ENCODE results near the gene CLN6.
"Not testable (repeated sequence)": the region's sequence is repeated elsewhere in the genome, so short reads cannot be mapped to it uniquely, and the experiment has no call there.

Gene CLN6

DNA sequence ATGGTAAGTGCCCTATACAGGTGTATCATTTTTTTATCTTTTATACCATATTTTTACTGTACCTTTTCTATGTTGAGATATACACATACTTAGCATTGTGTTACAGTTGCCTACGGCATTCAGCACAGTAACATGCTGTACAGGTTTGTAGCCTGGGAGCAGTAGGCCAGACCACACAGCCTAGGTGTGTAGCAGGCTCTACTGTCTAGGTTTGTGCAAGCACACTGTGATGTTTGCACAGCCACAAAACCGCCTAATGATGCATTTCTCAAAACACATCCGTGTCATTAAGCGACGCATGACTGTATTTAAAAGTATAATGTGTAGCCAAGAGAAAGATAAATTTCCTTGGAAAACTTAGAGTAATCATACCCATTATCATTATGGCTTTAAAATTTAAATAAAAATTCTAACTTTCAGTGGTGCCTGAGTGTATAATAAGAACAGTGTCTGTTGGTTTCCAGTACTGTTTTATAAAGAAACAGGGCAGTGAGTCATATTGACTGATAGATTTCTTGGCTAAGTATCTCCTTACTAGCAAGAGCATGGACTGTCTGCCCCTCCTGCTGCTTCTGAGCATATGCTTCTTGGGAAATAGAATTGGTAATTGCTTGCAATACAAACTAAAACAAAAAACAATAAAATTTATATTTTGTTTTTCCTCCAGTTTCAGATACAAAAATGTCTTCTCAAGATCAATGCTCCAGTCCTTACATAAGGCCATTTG, 42.7 kb downstream of the CLN6 start:
- DNase-seq: no peak

GRCh38 chr15:68184616-68185480, 44.7 kb downstream of the CLN6 start:
- no peak for DNase-seq

- DNase-seq: no peak
These were observed 45.8 kb downstream of the CLN6 start for GRCh38 chr15:68183616-68184315.

DNA sequence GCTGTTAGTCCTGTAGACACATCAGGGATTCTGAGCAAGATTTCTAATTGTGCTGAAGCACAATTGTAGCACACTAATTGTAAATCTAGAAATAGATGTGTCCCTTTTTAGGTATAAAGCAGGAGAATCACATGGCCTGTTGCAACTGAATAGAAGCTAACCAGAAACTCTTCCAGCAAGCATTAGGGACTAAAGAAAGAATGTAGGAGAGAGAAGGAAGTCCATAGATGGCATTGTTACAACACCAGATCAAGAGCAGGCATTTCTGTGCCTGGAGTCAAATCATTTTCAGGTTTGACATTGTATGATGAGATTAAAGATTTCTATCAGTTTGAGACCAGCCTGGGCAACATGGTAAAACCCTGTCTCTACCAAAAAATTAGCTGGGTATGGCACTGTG, 51.8 kb downstream of the CLN6 start:
- no peak for DNase-seq

- DNase-seq: no peak
These were observed 52.9 kb downstream of the CLN6 start for GRCh38 chr15:68176601-68177000.

- DNase-seq: no peak
These were observed 54.0 kb downstream of the CLN6 start for GRCh38 chr15:68175526-68175925.

- DNase-seq: no peak
These were observed 56.4 kb downstream of the CLN6 start for GRCh38 chr15:68173119-68173518.

GRCh38 chr15:68172037-68172436, 57.5 kb downstream of the CLN6 start:
- not testable (repeated sequence) for DNase-seq

DNA sequence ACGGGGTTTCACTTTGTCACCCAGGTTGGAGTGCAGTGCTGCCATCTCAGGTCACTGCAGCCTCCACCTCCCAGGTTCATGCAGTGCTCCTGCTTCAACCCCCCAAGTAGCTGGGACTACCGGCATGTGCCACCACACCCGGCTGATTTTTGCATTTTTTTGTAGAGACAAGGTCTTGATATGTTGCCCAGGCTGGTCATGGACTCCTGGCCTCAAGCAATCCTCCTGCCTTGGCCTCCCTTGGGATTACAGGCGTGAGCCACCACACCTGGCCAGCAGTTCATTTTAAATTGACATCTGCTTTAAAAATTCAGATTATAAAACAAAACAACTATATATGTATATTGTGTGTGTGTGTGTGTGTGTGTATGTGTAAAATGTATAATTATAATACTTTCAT, 62.7 kb downstream of the CLN6 start:
- no peak for DNase-seq

GRCh38 chr15:68163191-68163590, 66.3 kb downstream of the CLN6 start:
- no peak for DNase-seq

- DNase-seq: no peak
These were observed 71.4 kb downstream of the CLN6 start for GRCh38 chr15:68158046-68158628.

DNA sequence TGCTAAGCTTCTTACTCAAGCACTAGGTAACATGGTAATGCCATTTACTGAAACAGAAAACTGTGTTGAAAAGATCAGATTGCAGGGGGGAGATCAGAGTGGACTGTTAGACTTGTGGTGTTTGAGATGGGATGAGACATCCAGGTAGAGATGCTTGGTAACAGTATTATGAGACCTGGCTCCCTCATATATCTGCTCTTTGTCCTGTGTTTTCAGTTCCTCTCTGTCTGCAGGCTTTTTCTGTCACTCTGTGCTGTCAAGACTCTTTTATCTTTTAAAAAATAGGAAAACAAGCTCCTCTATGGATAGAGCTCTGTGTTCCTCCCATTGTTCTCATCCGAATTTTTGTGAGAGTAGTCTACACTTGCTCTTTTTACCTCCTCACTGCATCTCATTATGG, 72.5 kb downstream of the CLN6 start:
- no peak for DNase-seq
